ENCODE data around the gene ZBTB11.
"Not testable (repeated sequence)": the region's sequence is repeated elsewhere in the genome, so short reads cannot be mapped to it uniquely, and the experiment has no call there.

ZBTB11 gene

DNA sequence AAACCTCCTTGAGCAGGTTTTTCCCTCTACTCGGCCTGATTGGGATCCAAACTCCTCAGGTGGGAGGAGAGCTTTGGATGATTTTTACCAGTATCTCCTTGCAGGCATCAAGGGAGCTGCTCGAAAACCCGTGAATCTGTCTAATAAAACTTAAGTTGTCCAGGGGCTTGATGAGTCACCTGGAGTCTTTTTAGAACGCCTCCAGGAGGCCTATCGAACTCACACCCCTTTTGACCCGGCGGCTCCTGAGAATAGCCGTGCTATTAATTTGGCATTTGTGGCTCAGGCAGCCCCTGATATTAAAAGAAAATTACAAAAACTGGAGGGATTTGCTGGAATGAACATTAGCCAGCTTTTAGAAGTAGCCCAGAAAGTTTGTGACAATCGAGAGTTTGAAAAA is 41.6 kb downstream of the ZBTB11 start:
- TF ChIP-seq, protein P1, sequence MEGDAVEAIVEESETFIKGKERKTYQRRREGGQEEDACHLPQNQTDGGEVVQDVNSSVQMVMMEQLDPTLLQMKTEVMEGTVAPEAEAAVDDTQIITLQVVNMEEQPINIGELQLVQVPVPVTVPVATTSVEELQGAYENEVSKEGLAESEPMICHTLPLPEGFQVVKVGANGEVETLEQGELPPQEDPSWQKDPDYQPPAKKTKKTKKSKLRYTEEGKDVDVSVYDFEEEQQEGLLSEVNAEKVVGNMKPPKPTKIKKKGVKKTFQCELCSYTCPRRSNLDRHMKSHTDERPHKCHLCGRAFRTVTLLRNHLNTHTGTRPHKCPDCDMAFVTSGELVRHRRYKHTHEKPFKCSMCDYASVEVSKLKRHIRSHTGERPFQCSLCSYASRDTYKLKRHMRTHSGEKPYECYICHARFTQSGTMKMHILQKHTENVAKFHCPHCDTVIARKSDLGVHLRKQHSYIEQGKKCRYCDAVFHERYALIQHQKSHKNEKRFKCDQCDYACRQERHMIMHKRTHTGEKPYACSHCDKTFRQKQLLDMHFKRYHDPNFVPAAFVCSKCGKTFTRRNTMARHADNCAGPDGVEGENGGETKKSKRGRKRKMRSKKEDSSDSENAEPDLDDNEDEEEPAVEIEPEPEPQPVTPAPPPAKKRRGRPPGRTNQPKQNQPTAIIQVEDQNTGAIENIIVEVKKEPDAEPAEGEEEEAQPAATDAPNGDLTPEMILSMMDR (IDR thresholded peaks at IDR 0.05; ENCODE audit: insufficient read depth, low read depth, low read length, missing control alignments) = no peak
- DNase-seq (ENCODE audit: low read depth) = no peak
- H3K4me3 ChIP-seq (ENCODE audit: low read length) = no peak overlapping the region

DNA sequence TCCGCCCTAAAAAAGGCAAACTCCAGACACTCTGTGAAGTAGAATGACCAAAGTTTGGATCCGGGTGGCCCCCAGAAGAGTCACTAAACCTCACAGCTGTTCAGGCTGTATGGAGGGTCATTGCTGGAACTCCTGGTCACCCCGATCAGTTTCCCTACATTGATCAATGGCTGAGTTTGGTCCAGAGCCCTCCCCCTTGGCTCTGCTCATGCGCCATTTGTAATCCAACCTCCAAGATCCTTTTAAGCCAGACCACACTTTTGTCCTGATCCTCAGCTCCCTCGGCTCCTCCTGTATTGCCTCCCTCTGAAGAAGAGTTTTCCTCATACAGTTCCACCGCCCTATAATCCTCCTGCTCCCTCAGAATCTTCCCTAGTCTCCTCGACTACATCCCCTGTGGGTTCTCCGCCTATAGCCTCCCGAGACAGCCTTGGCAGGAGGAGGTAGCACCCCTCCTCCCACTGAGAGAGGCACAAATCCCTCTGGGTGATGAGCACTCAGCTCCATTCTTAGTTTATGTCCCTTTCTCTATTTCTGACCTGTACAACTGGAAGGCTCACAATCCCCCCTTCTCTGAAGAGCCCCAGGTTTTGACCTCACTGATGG is 42.2 kb downstream of the ZBTB11 start:
- DNase-seq (ENCODE audit: low read depth) = no peak
- TF ChIP-seq, protein P1 (IDR thresholded peaks at IDR 0.05; ENCODE audit: insufficient read depth, low read depth, low read length, missing control alignments) = no peak
- H3K4me3 ChIP-seq (ENCODE audit: low read length) = no peak overlapping the region

DNA sequence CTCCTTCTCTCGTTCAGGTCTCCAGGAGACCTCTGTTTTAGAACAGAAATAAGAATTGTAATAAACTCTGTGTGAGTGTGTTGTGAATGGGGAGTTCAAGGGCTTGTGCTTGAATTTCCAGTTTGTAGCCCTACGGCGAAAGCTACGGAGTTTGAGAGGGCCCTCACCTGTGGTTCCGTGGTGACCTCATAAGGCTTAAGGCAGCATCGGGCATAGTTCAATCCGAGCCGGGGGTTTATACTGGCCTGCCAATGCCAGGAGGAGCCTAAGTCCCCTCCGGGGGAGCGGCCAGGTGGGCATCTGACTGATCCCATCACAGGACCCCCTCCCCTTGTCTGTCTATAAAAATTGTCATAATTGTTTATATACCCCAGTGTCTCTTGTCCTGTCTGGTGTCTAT is 43.7 kb downstream of the ZBTB11 start:
- TF ChIP-seq, protein P1 (IDR thresholded peaks at IDR 0.05; ENCODE audit: insufficient read depth, low read depth, low read length, missing control alignments) = no peak
- DNase-seq (ENCODE audit: low read depth) = peak; percentile 19
- no peak overlapping the region for H3K4me3 ChIP-seq (ENCODE audit: low read length)

DNA sequence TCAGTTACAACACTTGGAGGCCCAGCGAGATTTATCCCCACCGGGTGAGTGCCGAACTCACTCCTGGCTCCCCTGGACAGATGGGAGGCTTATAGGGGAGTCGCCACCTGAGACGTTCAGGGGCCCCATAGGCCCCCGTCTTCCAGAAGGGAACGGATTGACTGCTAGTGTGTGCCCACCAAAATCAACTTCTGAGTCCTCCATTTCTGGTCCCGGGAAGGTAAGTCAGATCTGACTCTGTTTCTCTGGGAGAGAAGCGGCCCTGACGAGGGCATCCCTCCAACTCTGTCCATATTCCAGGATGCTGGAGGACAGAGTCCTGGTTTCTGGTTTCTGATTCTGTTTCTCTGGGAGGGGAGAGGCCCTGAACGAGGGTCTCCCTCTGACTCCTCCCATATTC is 44.3 kb downstream of the ZBTB11 start:
- no peak for DNase-seq (ENCODE audit: low read depth)
- no peak overlapping the region for H3K4me3 ChIP-seq (ENCODE audit: low read length)
- TF ChIP-seq, protein P1 (IDR thresholded peaks at IDR 0.05; ENCODE audit: insufficient read depth, low read depth, low read length, missing control alignments) = no peak

DNA sequence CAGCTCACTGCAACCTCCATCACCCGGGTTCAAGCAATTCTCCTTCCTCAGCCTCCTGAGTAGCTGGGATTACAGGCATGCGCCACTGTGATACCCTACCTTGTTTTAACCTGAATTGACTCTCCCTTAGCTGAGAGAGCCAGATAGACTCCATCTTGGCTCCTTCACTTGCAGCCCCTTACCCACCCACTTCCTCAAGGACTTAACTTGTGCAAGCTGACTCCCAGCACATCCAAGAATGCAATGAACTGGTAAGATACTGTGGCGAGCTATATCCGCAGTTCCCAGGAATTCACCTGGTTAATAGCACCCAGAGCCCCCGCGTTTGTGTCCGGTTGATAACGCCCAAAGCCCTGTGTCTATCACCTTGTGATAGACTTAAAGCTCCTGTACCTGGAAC is 45.0 kb downstream of the ZBTB11 start:
- not testable (repeated sequence) for H3K4me3 ChIP-seq (ENCODE audit: low read length); DNase-seq (ENCODE audit: low read depth)

DNA sequence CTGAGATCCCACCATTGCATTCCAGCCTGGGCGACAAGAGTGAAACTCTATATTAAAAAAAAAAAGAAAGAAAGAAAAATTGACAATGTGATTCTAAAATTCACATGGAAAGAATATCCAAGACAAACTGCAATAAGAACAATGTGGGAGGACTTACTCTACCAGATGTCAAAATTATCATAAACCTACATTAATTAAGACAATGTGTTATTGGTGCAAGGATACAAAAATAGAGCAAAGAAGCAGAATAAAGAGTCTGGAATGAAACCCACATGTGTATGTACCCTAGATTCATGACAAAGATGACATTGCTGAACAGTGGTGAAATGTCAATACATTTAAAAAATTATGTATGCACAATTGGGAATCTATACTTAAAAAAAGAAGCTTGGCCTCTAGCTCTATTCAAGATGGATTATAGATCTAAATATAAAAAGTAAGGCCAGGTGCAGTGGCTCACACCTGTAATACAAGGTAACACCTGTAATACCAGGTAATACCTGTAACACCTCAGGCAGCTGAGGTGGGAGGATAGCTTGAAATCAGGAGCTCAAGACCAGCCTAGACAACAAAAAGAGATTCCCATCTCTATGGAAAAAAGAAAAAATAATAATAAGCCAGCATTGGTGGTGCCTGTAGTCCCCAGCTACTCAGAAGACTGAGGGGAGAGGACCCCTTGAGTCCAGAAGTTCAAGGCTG is 45.7 kb downstream of the ZBTB11 start:
- TF ChIP-seq, protein P1 (IDR thresholded peaks at IDR 0.05; ENCODE audit: insufficient read depth, low read depth, low read length, missing control alignments) = no peak
- no peak overlapping the region for H3K4me3 ChIP-seq (ENCODE audit: low read length)
- no peak for DNase-seq (ENCODE audit: low read depth)

DNA sequence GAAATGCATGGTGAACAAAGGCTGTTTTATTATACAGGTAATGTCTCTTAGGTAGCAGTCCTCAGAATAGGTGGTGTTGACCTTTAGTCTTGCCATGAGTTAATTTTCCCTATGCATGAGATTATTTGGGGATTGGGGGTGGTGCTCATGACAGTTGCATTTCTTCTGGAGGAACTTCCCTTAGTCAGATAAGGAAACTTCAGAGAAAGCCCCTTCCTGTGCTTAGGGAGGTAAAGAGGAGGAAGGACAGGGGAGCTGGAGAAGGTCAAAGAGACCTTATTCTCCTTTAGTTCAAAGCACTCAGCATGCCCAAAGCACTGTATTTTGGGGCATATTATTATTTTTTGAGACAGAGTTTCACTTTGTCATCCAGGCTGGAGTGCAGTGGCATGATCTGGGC is 47.7 kb downstream of the ZBTB11 start:
- TF ChIP-seq, protein P1 (IDR thresholded peaks at IDR 0.05; ENCODE audit: insufficient read depth, low read depth, low read length, missing control alignments) = no peak
- H3K4me3 ChIP-seq (ENCODE audit: low read length) = no peak overlapping the region

More for the DNA sequence above, 47.7 kb downstream of the ZBTB11 start:
- no peak for DNase-seq (ENCODE audit: low read depth)
